Chondrocyte (in vitro differentiated cells): Measurements from ENCODE around the gene POLN. TPM values are rescaled to one million over a fixed set of nuclear protein-coding genes. Genes with fewer than 3 reads are reported as not detected.

ENCODE experiments used
- DNase-seq: peaks from one replicate; pipeline ENCODE4 v3.0.0; 2021; ENCODE audit warnings: mixed read lengths, low spot score
- H3K27ac Mint-ChIP-seq: one replicate; pipeline ENCODE4 v1.8.0; 2021; ENCODE audit warnings: mild to moderate bottlenecking, moderate library complexity, mixed read lengths; ENCODE audit not compliant: unreplicated experiment
- H3K27me3 Mint-ChIP-seq: 2 replicates; pipeline ENCODE4 v1.8.0; 2021; ENCODE audit warnings: low read depth, mixed read lengths
- H3K36me3 Mint-ChIP-seq: 2 replicates; pipeline ENCODE4 v1.8.0; 2021; ENCODE audit warnings: low read depth, mixed read lengths
- H3K4me1 Mint-ChIP-seq: 2 replicates; pipeline ENCODE4 v1.8.0; 2021; ENCODE audit warnings: low read depth, mild to moderate bottlenecking, mixed read lengths
- H3K4me3 Mint-ChIP-seq: one replicate; pipeline ENCODE4 v1.8.0; 2021; ENCODE audit warnings: mild to moderate bottlenecking, moderate library complexity, mixed read lengths; ENCODE audit not compliant: unreplicated experiment
- H3K9me3 Mint-ChIP-seq: 2 replicates; pipeline ENCODE4 v1.8.0; 2021; ENCODE audit warnings: low read depth, mixed read lengths
- total RNA-seq: library from RNA; stranded (reverse); gene quantifications from 3 replicates; pipeline ENCODE4 v1.2.1, GENCODE V29; 2021
- TF ChIP-seq, protein P1 (sequence below): fragments of 200-600 bp; sonication (generic); IDR thresholded peaks from 2 replicates; pipeline ENCODE4 v1.5.0; 2021; ENCODE audit warnings: antibody characterized with exemption, mild to moderate bottlenecking, moderate library complexity

POLN gene
- total RNA-seq, 1 donor from 2014 or later: 5.5 TPM

DNA sequence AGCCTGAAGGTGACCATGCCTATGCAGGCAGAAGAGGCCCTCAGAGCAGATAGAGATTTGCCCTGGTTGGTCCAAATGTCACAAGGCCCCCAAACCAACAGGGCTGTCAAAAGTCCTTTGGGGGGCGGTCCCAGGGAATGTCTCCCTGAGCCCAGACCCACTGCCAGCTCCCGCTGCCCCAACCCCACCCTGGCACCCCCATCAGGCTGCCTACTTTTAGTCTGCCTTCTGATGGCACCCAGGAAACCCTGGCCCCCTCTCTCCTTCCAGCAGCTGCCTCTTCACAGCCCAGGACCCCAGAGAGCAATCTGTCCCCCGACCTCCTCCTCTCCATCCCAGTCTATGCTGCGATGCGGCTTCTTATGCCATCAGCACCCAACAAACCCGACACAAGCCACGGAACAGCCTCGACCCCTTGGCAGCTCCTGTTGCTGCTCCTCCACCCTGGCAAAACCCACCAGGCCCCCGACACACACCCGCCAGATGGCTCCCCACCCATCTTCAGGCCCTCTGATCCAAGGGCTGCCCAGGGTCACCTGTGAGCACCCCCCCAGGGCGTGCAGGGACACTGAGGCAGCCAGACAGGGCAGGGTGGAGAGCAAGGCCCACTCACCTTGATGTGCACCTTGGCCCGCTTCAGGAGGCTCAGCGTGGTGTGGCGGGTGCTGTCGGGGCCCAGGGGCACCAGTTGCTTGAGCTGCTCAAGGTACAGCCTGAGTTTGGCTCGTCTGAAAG, 10.0 kb upstream of the POLN start:
- H3K4me3 Mint-ChIP-seq: no peak overlapping the region

GRCh38 chr4:2251073-2251794, 9.3 kb upstream of the POLN start:
- Mint-ChIP-seq H3K9me3 (no peaks in the 10 kb centered on the region), H3K27me3 (no peaks in the 10 kb centered on the region), H3K36me3 (peaks cover 20% of the 10 kb centered on the region), H3K27ac (no peak overlapping the region), H3K4me1 (no peaks in the 10 kb centered on the region), H3K4me3 (no peak overlapping the region)
- DNase-seq: peak; percentile 80
- TF ChIP-seq, protein P1, sequence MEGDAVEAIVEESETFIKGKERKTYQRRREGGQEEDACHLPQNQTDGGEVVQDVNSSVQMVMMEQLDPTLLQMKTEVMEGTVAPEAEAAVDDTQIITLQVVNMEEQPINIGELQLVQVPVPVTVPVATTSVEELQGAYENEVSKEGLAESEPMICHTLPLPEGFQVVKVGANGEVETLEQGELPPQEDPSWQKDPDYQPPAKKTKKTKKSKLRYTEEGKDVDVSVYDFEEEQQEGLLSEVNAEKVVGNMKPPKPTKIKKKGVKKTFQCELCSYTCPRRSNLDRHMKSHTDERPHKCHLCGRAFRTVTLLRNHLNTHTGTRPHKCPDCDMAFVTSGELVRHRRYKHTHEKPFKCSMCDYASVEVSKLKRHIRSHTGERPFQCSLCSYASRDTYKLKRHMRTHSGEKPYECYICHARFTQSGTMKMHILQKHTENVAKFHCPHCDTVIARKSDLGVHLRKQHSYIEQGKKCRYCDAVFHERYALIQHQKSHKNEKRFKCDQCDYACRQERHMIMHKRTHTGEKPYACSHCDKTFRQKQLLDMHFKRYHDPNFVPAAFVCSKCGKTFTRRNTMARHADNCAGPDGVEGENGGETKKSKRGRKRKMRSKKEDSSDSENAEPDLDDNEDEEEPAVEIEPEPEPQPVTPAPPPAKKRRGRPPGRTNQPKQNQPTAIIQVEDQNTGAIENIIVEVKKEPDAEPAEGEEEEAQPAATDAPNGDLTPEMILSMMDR: no peak

More for the DNA sequence above, 10.0 kb upstream of the POLN start:
- Mint-ChIP-seq H3K27me3 (no peaks in the 10 kb centered on the region), H3K27ac (no peak overlapping the region), H3K4me1 (peaks cover 3% of the 10 kb centered on the region), H3K9me3 (no peaks in the 10 kb centered on the region), H3K36me3 (peaks cover 20% of the 10 kb centered on the region)
- no peak for DNase-seq
- TF ChIP-seq, protein P1: no peak

GRCh38 chr4:2250357-2251072, 8.6 kb upstream of the POLN start:
- H3K36me3 Mint-ChIP-seq: peaks cover 20% of the 10 kb centered on the region
- H3K9me3 Mint-ChIP-seq: no peaks in the 10 kb centered on the region
- peaks cover 2% of the 10 kb centered on the region for H3K4me1 Mint-ChIP-seq
- DNase-seq: peak; percentile 91
- no peak overlapping the region for H3K27ac Mint-ChIP-seq
- H3K4me3 Mint-ChIP-seq: no peak overlapping the region
- TF ChIP-seq, protein P1: no peak
- no peaks in the 10 kb centered on the region for H3K27me3 Mint-ChIP-seq

GRCh38 chr4:2249526-2250356, 7.8 kb upstream of the POLN start:
- peak; percentile 87 for DNase-seq
- peaks cover 17% of the 10 kb centered on the region for H3K36me3 Mint-ChIP-seq

More at GRCh38 chr4:2249526-2250356, 7.8 kb upstream of the POLN start:
- no peak overlapping the region for H3K27ac Mint-ChIP-seq
- TF ChIP-seq, protein P1: no peak
- no peak overlapping the region for H3K4me3 Mint-ChIP-seq
- no peaks in the 10 kb centered on the region for H3K27me3 Mint-ChIP-seq
- H3K9me3 Mint-ChIP-seq: no peaks in the 10 kb centered on the region
- H3K4me1 Mint-ChIP-seq: peaks cover 10% of the 10 kb centered on the region
